C4-2B (cell line): Measurements from ENCODE around the gene PCSK1N.

Experiments
- CTCF ChIP-seq: fragments of 450-650 bp; conservative IDR thresholded peaks from 2 replicates; pipeline ENCODE4 v1.5.1; 2017; ENCODE audit warnings: mild to moderate bottlenecking
- ZFX ChIP-seq: fragments of 450-650 bp; IDR thresholded peaks from 2 replicates; pipeline ENCODE4 v1.6.1; 2017

- TF ChIP-seq CTCF, result no peak
- no peak for TF ChIP-seq ZFX
These were observed 33.9 kb downstream of the PCSK1N start, which contains the start of gene HDAC6 for GRCh38 chrX:48801280-48802088.
